IMR-90 (cell line): ENCODE results near the gene CNKSR2. TPM values are rescaled to one million over a fixed set of nuclear protein-coding genes. Genes with fewer than 3 reads are reported as not detected.
A peak's percentile ranks its signal among the peaks of the same experiment; 100 is the strongest.

ENCODE experiments used
- ATAC-seq: fragments of 200-7000 bp; cut with Tn5 transposase; 2 replicates; pipeline ENCODE4 v1.9.1; 2020; ENCODE audit warnings: low read depth, mild to moderate bottlenecking, moderate library complexity
- BruUV-seq: library from RNA; stranded (reverse); fragments of 400-500 nt; replicated peaks from 2 replicates; lab custom pipeline; 2021; lab: Mats Ljungman, UMichigan
- CTCF ChIA-PET: fragments of 300-600 bp; formaldehyde crosslinking; extraction: SDS; loops from one replicate; lab custom pipeline; 2021; ENCODE audit warnings: antibody characterized with exemption; lab: Yijun Ruan, JAX
- POLR2A ChIA-PET: fragments of 300-600 bp; sonication (Branson Sonifier 250); formaldehyde crosslinking; loops from one replicate; lab custom pipeline; 2022; ENCODE audit warnings: antibody characterized with exemption; ENCODE audit not compliant: unreplicated experiment; lab: Charles Lee
- DNase-seq: peaks from one replicate; pipeline ENCODE4 v3.0.0; 2013
- H2AFZ ChIP-seq: replicated peaks from 2 replicates; pipeline ENCODE3; 2013; ENCODE audit warnings: low read length, mild to moderate bottlenecking; ENCODE audit not compliant: poor library complexity
- H2AK5ac ChIP-seq: 2 replicates; pipeline ENCODE4 v1.6.1; 2013; ENCODE audit warnings: low read depth, low read length, inconsistent platforms
- H2AK9ac ChIP-seq: replicated peaks from 2 replicates; pipeline ENCODE3; 2013; ENCODE audit warnings: mild to moderate bottlenecking, low read depth, low read length, moderate library complexity; ENCODE audit not compliant: poor library complexity
- H2BK120ac ChIP-seq: 2 replicates; pipeline ENCODE4 v1.6.1; 2013; ENCODE audit warnings: low read depth, low read length, inconsistent platforms
- H2BK15ac ChIP-seq: 3 replicates; pipeline ENCODE4 v1.6.1; 2013; ENCODE audit warnings: low read depth, low read length, inconsistent platforms
- H2BK20ac ChIP-seq: 2 replicates; pipeline ENCODE4 v1.6.1; 2013; ENCODE audit warnings: low read depth, mild to moderate bottlenecking, inconsistent platforms, low read length, moderate library complexity
- H2BK5ac ChIP-seq: 2 replicates; pipeline ENCODE4 v1.6.1; 2013; ENCODE audit warnings: mild to moderate bottlenecking, low read depth, low read length, inconsistent platforms; ENCODE audit not compliant: poor library complexity, severe bottlenecking
- H3K14ac ChIP-seq: replicated peaks from 2 replicates; pipeline ENCODE4 v1.6.1; 2013; ENCODE audit warnings: low read depth, low read length, inconsistent platforms
- H3K18ac ChIP-seq: 2 replicates; pipeline ENCODE4 v1.6.1; 2013; ENCODE audit warnings: low read depth, low read length, control low read depth
- H3K23ac ChIP-seq: 2 replicates; pipeline ENCODE4 v1.6.1; 2013; ENCODE audit warnings: low read depth, low read length, inconsistent platforms
- H3K27ac ChIP-seq: 2 replicates; pipeline ENCODE4 v1.5.1; 2013; ENCODE audit warnings: mild to moderate bottlenecking, control low read depth, low read length; ENCODE audit not compliant: insufficient read depth
- H3K27me3 ChIP-seq: 2 replicates; pipeline ENCODE4 v1.6.1; 2013; ENCODE audit warnings: low read length; ENCODE audit not compliant: control insufficient read depth, insufficient read depth
- H3K36me3 ChIP-seq: 2 replicates; pipeline ENCODE4 v1.6.1; 2013; ENCODE audit warnings: low read length, mixed read lengths; ENCODE audit not compliant: control insufficient read depth, insufficient read depth
- H3K4ac ChIP-seq: 2 replicates; pipeline ENCODE4 v1.6.1; 2013; ENCODE audit warnings: low read depth, low read length, inconsistent platforms
- H3K4me1 ChIP-seq: 2 replicates; pipeline ENCODE4 v1.6.1; 2013; ENCODE audit warnings: low read length, mixed read lengths; ENCODE audit not compliant: control insufficient read depth, insufficient read depth
- H3K4me2 ChIP-seq: 2 replicates; pipeline ENCODE4 v1.6.1; 2013; ENCODE audit warnings: low read depth, mild to moderate bottlenecking, control low read depth, low read length, moderate library complexity
- H3K4me3 ChIP-seq: 2 replicates; pipeline ENCODE4 v1.5.1; 2013; ENCODE audit warnings: low read depth, mild to moderate bottlenecking, control low read depth, low read length, moderate library complexity; ENCODE audit not compliant: insufficient read depth
- H3K56ac ChIP-seq: 2 replicates; pipeline ENCODE4 v1.6.1; 2013; ENCODE audit warnings: low read length, inconsistent platforms; ENCODE audit not compliant: insufficient read depth; ENCODE audit errors: extremely low read depth
- H3K79me1 ChIP-seq, 2 experiments: 2 replicates each; pipeline ENCODE4 v1.6.1; 2013; ENCODE audit warnings: low read length in 2 of 2, inconsistent platforms in 1 of 2, low read depth in 1 of 2
- H3K9ac ChIP-seq: 2 replicates; pipeline ENCODE4 v1.6.1; 2013; ENCODE audit warnings: low read depth, low read length, control low read depth
- H3K9me1 ChIP-seq: 2 replicates; pipeline ENCODE4 v1.6.1; 2013; ENCODE audit warnings: low read length, inconsistent platforms; ENCODE audit not compliant: insufficient read depth
- H3K9me3 ChIP-seq: 2 replicates; pipeline ENCODE4 v1.6.1; 2013; ENCODE audit warnings: low read length; ENCODE audit not compliant: control insufficient read depth, insufficient read depth
- H4K20me1 ChIP-seq: 2 replicates; pipeline ENCODE4 v1.6.1; 2013; ENCODE audit warnings: low read length, inconsistent platforms; ENCODE audit not compliant: insufficient read depth
- H4K5ac ChIP-seq: 2 replicates; pipeline ENCODE4 v1.6.1; 2013; ENCODE audit warnings: mild to moderate bottlenecking, low read depth, low read length, control low read depth
- H4K8ac ChIP-seq, 2 experiments: 2 replicates each; pipeline ENCODE4 v1.6.1; 2013; ENCODE audit warnings: low read depth in 2 of 2, low read length in 2 of 2, control low read depth in 1 of 2, inconsistent platforms in 1 of 2
- H4K91ac ChIP-seq: 2 replicates; pipeline ENCODE4 v1.6.1; 2013; ENCODE audit warnings: low read depth, low read length, inconsistent platforms; ENCODE audit not compliant: insufficient read depth
- BHLHE40 ChIP-seq: fragments of 150-350 bp; IDR thresholded peaks from 2 replicates; pipeline ENCODE4 v1.6.1; 2016; ENCODE audit warnings: mild to moderate bottlenecking, low read depth, low read length
- CEBPB ChIP-seq: IDR thresholded peaks from 2 replicates; pipeline ENCODE4 v1.6.1; 2012; ENCODE audit warnings: low read depth, low read length, improper control_type of control experiment
- FOS ChIP-seq: fragments of 150-350 bp; IDR thresholded peaks from 2 replicates; pipeline ENCODE4 v1.6.1; 2016; ENCODE audit warnings: low read depth, low read length
- MXI1 ChIP-seq: IDR thresholded peaks from 2 replicates; pipeline ENCODE4 v1.6.1; 2012; ENCODE audit warnings: low read depth, mild to moderate bottlenecking, low read length, moderate library complexity, borderline replicate concordance
- POLR2A ChIP-seq: IDR thresholded peaks from 2 replicates; pipeline ENCODE4 v1.6.1; 2012; ENCODE audit warnings: mild to moderate bottlenecking, low read depth, low read length
- SMC3 ChIP-seq: fragments of 150-350 bp; IDR thresholded peaks from 2 replicates; pipeline ENCODE4 v1.6.1; 2016; ENCODE audit warnings: low read depth, mild to moderate bottlenecking, antibody characterized with exemption, low read length, moderate library complexity
- WGBS, 2 experiments: methylation state at CpG; one replicate each; pipeline versions ENCODE4 v1.1.5 to v1.1.7; 2013; ENCODE audit warnings: missing lambda C conversion rate in 2 of 2; ENCODE audit not compliant: insufficient read length in 1 of 2; ENCODE audit errors: extremely low coverage in 2 of 2; 5-methylcytosine and 5-hydroxymethylcytosine counted together
- dilution Hi-C: fragments of 300-500 bp; cut with HindIII; formaldehyde crosslinking; loops from one replicate; pipeline ENCODE4 v1.14.3; 2018; ENCODE audit warnings: low sequenced_read_pairs; ENCODE audit not compliant: unreplicated experiment
- in situ Hi-C: fragments of 300-500 bp; cut with MboI; formaldehyde crosslinking; loops from 3 replicates; pipeline ENCODE4 v1.14.3; 2019; ENCODE audit warnings: low sequenced_read_pairs, inconsistent platforms, mixed read lengths
- intact Hi-C: fragments of 100-400 bp; cut with micrococcal nuclease; formaldehyde crosslinking; loops from 2 replicates; pipeline ENCODE4 v1.10.0; 2022
- polyA plus RNA-seq, 3 experiments: library from polyadenylated mRNA; depleted of rRNA; stranded (reverse); fragments of >200 nt; gene quantifications; 2 replicates each; pipeline ENCODE4 v1.2.3, GENCODE V29; 2012; ENCODE audit warnings: low replicate concordance in 1 of 3
- total RNA-seq: library from RNA; depleted of rRNA; stranded (reverse); fragments of >200 nt; gene quantifications from 2 replicates; pipeline ENCODE4 v1.2.3, GENCODE V29; 2012
- TF ChIP-seq, protein P1 (sequence below): fragments of 150-350 bp; IDR thresholded peaks from 2 replicates; pipeline ENCODE4 v1.6.1; 2017; ENCODE audit warnings: mild to moderate bottlenecking, antibody characterized with exemption, low read length, low read depth

CNKSR2 gene
- total and polyA plus RNA-seq, 2 of the 4 experiments (the other 2 are of a cell fraction) = 0.14 to 0.90 TPM

DNA sequence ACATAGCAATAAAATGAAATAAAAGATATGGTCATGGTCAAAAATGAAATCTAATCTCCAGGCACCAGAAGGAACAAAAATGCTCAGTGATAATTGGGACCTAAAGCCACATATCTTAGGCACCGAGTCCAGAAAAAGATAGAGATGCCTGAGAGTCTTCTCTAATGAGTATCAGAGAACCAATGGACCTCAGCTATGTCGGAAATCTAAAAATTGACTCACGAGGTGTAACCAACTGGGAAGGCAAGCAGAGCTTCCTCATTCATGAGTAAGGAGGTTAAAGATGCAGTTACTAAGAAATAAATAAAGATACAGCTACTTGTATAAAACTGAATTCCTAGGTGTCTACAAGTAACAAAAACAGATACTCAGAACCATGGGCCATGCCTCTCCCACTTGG is 211.8 kb downstream of the CNKSR2 start:
- Histone ChIP-seq H4K91ac (no peak overlapping the region), H3K9ac (no peak overlapping the region), H3K9me1 (no peaks in the 10 kb centered on the region), H3K23ac (no peak overlapping the region), H4K20me1 (no peaks in the 10 kb centered on the region), H3K4me1 (no peaks in the 10 kb centered on the region), H3K79me1 (no peaks in the 10 kb centered on the region), H3K27me3 (no peaks in the 10 kb centered on the region), H4K5ac (no peak overlapping the region), H3K56ac (no peak overlapping the region), H2BK120ac (no peak overlapping the region), H4K8ac (no peak overlapping the region), H3K4me3 (no peak overlapping the region), H2BK20ac (no peak overlapping the region), H3K18ac (no peak overlapping the region), H3K36me3 (no peaks in the 10 kb centered on the region), H3K4me2 (no peak overlapping the region), H2AK9ac (no peak overlapping the region), H2AFZ (no peak overlapping the region), H3K27ac (no peak overlapping the region), H2BK15ac (no peak overlapping the region), H3K4ac (no peak overlapping the region), H2BK5ac (no peak overlapping the region), H3K9me3 (no peaks in the 10 kb centered on the region), H3K14ac (no peak overlapping the region), H2AK5ac (no peak overlapping the region)
- dilution Hi-C loops = no loop called here
- TF ChIP-seq BHLHE40 (no peak), POLR2A (no peak), FOS (no peak), MXI1 (no peak), CEBPB (no peak), SMC3 (no peak)
- TF ChIP-seq, protein P1, sequence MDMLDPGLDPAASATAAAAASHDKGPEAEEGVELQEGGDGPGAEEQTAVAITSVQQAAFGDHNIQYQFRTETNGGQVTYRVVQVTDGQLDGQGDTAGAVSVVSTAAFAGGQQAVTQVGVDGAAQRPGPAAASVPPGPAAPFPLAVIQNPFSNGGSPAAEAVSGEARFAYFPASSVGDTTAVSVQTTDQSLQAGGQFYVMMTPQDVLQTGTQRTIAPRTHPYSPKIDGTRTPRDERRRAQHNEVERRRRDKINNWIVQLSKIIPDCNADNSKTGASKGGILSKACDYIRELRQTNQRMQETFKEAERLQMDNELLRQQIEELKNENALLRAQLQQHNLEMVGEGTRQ = no peak
- POLR2A ChIA-PET = no interaction called here
- CTCF ChIA-PET = no interaction called here
- intact Hi-C loops = no loop called here
- no peak for ATAC-seq
- no CpG with 5 or more reads among the region's 3 CpGs for WGBS, 2 experiments
- in situ Hi-C loops = no loop called here
- no TSS peak for BruUV-seq
- peak; percentile 3 for DNase-seq
